Fibroblast of the aortic adventitia (primary cell): Measurements from ENCODE around the gene PIEZO1. TPM values are rescaled to one million over a fixed set of nuclear protein-coding genes. Genes with fewer than 3 reads are reported as not detected.

Source experiments
- DNase-seq: peaks from one replicate; pipeline ENCODE4 v3.0.0-alpha.2; 2010; ENCODE audit warnings: low read depth
- H3K4me3 ChIP-seq: 2 replicates; pipeline ENCODE4 v1.5.1; 2011; ENCODE audit warnings: low read depth, mild to moderate bottlenecking, control low read depth, low read length, moderate library complexity
- total RNA-seq: library from RNA; depleted of rRNA; stranded (reverse); fragments of >200 nt; gene quantifications from 2 replicates; pipeline ENCODE4 v1.2.3, GENCODE V29; 2012; ENCODE audit warnings: low replicate concordance
- TF ChIP-seq, protein P1 (sequence below): IDR thresholded peaks from 2 replicates; pipeline ENCODE4 v1.5.1; 2011; ENCODE audit warnings: mild to moderate bottlenecking, low read length, control low read depth, inconsistent platforms; ENCODE audit not compliant: insufficient read depth

PIEZO1 gene
- total RNA-seq, 1 donor: 143 TPM

GRCh38 chr16:88718178-88718577, 66.8 kb downstream of the PIEZO1 start:
- no peak overlapping the region for H3K4me3 ChIP-seq
- TF ChIP-seq, protein P1, sequence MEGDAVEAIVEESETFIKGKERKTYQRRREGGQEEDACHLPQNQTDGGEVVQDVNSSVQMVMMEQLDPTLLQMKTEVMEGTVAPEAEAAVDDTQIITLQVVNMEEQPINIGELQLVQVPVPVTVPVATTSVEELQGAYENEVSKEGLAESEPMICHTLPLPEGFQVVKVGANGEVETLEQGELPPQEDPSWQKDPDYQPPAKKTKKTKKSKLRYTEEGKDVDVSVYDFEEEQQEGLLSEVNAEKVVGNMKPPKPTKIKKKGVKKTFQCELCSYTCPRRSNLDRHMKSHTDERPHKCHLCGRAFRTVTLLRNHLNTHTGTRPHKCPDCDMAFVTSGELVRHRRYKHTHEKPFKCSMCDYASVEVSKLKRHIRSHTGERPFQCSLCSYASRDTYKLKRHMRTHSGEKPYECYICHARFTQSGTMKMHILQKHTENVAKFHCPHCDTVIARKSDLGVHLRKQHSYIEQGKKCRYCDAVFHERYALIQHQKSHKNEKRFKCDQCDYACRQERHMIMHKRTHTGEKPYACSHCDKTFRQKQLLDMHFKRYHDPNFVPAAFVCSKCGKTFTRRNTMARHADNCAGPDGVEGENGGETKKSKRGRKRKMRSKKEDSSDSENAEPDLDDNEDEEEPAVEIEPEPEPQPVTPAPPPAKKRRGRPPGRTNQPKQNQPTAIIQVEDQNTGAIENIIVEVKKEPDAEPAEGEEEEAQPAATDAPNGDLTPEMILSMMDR: no peak
- DNase-seq: no peak

DNA sequence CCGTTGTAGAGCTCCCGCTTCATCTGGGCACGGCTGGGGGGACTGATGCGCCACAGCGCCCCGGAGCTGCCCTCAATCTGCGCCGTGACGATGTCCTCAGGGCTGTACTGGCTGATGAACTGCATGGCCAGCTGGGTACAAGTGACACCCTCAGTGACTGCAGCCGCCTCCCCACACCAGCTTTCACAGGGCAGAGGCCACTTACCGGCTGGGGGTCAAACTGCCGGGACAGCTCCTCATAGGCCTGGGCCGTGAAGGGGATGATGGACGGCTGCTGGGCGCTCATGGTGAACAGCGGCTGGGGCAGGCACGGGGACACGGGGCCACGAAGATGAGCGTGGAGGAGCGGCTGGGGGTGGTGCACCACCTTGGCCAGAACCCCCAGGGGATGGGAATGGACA, 68.4 kb downstream of the PIEZO1 start:
- no peak overlapping the region for H3K4me3 ChIP-seq
- TF ChIP-seq, protein P1: no peak
- DNase-seq: no peak

GRCh38 chr16:88716201-88716600, 68.8 kb downstream of the PIEZO1 start:
- DNase-seq: no peak
- H3K4me3 ChIP-seq: no peak overlapping the region
- TF ChIP-seq, protein P1: no peak

DNA sequence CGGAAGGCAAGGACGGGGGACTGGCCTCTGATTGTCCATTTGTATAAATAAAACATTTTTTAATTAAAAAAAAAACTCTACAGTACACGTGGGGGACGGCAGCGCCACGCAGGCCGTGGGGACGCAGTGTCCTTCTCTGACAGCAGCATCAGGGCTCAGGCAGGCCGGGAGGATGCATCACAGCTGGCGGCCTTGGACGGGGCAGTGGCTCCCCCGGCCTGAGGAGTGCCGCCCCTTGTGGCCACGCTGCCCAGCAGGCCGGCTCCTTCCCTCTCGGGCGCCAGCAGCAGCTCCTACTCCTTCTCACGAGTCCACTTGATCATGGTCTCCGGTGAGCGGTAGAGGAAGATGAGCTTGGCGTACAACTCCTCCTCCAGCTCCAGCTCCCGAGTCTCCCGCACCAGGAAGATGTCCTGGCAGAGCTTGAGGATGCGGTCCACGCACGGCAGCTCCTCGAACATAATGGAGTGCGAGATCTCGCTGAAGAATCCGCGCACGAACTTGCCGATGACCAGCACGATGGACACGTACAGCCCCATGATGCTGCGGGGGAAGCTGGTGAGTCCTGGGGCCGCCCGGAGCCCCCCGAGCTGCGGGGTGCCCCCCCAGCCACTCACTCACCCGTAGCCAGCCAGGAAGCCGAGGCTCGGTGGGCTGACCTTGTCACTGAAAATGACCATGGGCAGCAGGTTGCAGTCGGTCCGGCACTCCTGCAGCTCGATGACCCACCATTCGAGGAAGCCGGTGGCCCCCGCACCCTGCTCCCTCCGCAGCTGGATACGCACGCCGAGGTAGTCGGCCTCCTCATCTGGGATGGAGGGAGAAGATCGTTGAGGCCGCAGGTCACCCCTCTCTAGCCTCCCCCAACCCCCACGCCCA, 69.5 kb downstream of the PIEZO1 start:
- DNase-seq: no peak
- no peak overlapping the region for H3K4me3 ChIP-seq
- TF ChIP-seq, protein P1: no peak

DNA sequence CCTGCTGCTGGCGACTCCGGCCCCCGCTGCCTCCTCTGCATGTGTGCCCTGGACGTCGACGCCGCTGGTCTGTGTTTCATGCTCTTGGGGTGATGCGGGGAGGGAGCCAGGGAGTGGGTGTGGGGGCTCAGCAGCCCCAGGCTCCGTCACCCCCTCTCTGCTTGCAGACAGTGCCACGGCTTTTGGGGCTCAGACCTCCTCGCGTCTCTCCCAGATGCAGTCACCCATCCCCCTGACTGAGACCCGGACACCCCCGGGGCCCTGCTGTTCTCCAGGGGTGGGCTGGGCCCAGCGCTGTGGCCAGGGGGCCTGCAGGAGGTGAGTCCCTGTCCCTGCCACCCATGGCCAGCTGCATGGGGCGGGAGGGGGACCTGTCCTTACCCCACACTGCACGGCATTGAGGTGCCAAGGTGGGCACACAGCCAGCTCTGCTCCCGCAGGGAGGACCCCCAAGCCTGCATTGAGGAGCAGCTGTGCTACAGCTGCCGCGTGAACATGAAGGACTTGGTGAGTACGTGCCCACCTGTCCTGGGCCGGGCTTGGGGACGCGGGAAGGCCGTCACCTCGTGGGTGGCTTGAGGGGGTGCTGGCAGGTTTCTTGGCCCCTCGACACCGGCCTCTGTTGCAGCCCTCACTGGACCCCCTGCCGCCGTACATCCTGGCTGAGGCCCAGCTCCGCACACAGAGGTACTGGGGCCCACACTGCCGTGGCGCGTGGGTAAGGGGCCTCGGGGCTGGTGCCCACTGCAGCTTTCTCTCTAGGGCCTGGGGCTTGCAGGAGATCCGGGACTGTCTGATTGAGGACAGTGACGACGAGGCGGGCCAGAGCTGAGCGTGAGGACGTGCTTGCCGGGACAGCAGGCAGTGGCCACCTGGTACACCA, 70.4 kb downstream of the PIEZO1 start:
- TF ChIP-seq, protein P1: no peak
- no peak overlapping the region for H3K4me3 ChIP-seq
- DNase-seq: no peak

- DNase-seq: no peak
- TF ChIP-seq, protein P1: no peak
- H3K4me3 ChIP-seq: no peak overlapping the region
Measured at GRCh38 chr16:88713568-88714419, 71.2 kb downstream of the PIEZO1 start.
